Stimulated activated CD4-positive, alpha-beta T cell treated with anti-CD3 and anti-CD28 coated beads, Interleukin-2, amount 100 ng/mL, for 4 hours (primary cell): Measurements from ENCODE around the gene ASPSCR1.
A peak's percentile ranks its signal among the peaks of the same experiment; 100 is the strongest.

Experiments
- DNase-seq: peaks from one replicate; pipeline ENCODE4 v3.0.0-alpha.2; 2020; ENCODE audit warnings: low read depth

ASPSCR1 gene

GRCh38 chr17:82013341-82013740 is 35.9 kb downstream of the ASPSCR1 start:
- no peak for DNase-seq

GRCh38 chr17:82013772-82014321 is 36.4 kb downstream of the ASPSCR1 start:
- no peak for DNase-seq

- DNase-seq: no peak
These were observed 37.0 kb downstream of the ASPSCR1 start for GRCh38 chr17:82014432-82014831.

- DNase-seq: no peak
These were observed 37.5 kb downstream of the ASPSCR1 start for GRCh38 chr17:82014971-82015310.

GRCh38 chr17:82015311-82015971 is 38.0 kb downstream of the ASPSCR1 start:
- no peak for DNase-seq

- DNase-seq: no peak
These were observed 38.8 kb downstream of the ASPSCR1 start for GRCh38 chr17:82016061-82016874.

- DNase-seq: no peak
These were observed 39.5 kb downstream of the ASPSCR1 start for GRCh38 chr17:82016875-82017459.

GRCh38 chr17:82017612-82018151 is 40.3 kb downstream of the ASPSCR1 start:
- no peak for DNase-seq

GRCh38 chr17:82018152-82018988 is 40.9 kb downstream of the ASPSCR1 start:
- no peak for DNase-seq

GRCh38 chr17:82018989-82019689 is 41.7 kb downstream of the ASPSCR1 start:
- DNase-seq: no peak

GRCh38 chr17:82019690-82020571 is 42.5 kb downstream of the ASPSCR1 start:
- peak; percentile 43 for DNase-seq

GRCh38 chr17:82020572-82021106 is 43.2 kb downstream of the ASPSCR1 start:
- DNase-seq: no peak

GRCh38 chr17:82021107-82021899 is 43.9 kb downstream of the ASPSCR1 start:
- DNase-seq: peak; percentile 37

GRCh38 chr17:82021900-82022309 is 44.5 kb downstream of the ASPSCR1 start:
- no peak for DNase-seq

GRCh38 chr17:82022310-82022980 is 45.0 kb downstream of the ASPSCR1 start, which contains the start of gene CENPX:
Gene CENPX, minus strand, starts transcription at chr17:82022878. Its CDS starts 17 bp downstream, at chr17:82022861.
- no peak for DNase-seq

GRCh38 chr17:82022981-82023446 is 45.6 kb downstream of the ASPSCR1 start, which contains the start of gene LRRC45:
Gene LRRC45, plus strand, starts transcription at chr17:82023305. Its CDS starts 339 bp downstream, at chr17:82023644.
- peak; percentile 100 for DNase-seq

GRCh38 chr17:82023447-82024241 is 46.2 kb downstream of the ASPSCR1 start:
- no peak for DNase-seq
